Central memory CD8-positive, alpha-beta T cell (primary cell): ENCODE measurements around the gene LRRN2.

Experiments used
- ATAC-seq: fragments of 150-1000 bp; cut with Tn5 transposase; replicated peaks from 2 replicates; pipeline ENCODE4 v1.10.0; 2022; ENCODE audit warnings: mild to moderate bottlenecking, moderate FRiP score, moderate number of reproducible peaks; ENCODE audit not compliant: poor library complexity, severe bottlenecking; ENCODE audit errors: extremely low read depth
- DNase-seq, 2 donors: peaks; one replicate each; pipeline ENCODE4 v3.0.0; 2021; ENCODE audit warnings: low spot score in 2 of 2
- H3K27ac Mint-ChIP-seq: one replicate; pipeline ENCODE4 v1.8.0; 2022; ENCODE audit warnings: low read depth, mild to moderate bottlenecking, moderate library complexity, mixed read lengths
- H3K27me3 Mint-ChIP-seq: one replicate; pipeline ENCODE4 v1.8.0; 2022; ENCODE audit warnings: mixed read lengths
- H3K36me3 Mint-ChIP-seq: one replicate; pipeline ENCODE4 v1.8.0; 2022; ENCODE audit warnings: mild to moderate bottlenecking, moderate library complexity, mixed read lengths; ENCODE audit not compliant: insufficient read depth
- H3K4me1 Mint-ChIP-seq: one replicate; pipeline ENCODE4 v1.8.0; 2022; ENCODE audit warnings: mixed read lengths
- H3K4me3 Mint-ChIP-seq: one replicate; pipeline ENCODE4 v1.8.0; 2022; ENCODE audit warnings: mild to moderate bottlenecking, moderate library complexity, mixed read lengths
- H3K9me3 Mint-ChIP-seq: one replicate; pipeline ENCODE4 v1.8.0; 2022; ENCODE audit warnings: mixed read lengths

The LRRN2 gene

GRCh38 chr1:204587621-204588020 lies 97.9 kb downstream of the LRRN2 start:
- H3K9me3 Mint-ChIP-seq, result no peaks in the 10 kb centered on the region
- H3K4me3 Mint-ChIP-seq, result no peak overlapping the region
- H3K4me1 Mint-ChIP-seq, result no peaks in the 10 kb centered on the region
- no peak for DNase-seq
- H3K27ac Mint-ChIP-seq, result no peak overlapping the region
- peaks cover under 1% of the 10 kb centered on the region for H3K36me3 Mint-ChIP-seq
- no peak for ATAC-seq
- H3K27me3 Mint-ChIP-seq, result no peaks in the 10 kb centered on the region

GRCh38 chr1:204584699-204585372 lies 100.7 kb downstream of the LRRN2 start:
- peak in 1 of 2 donors; percentile 16 for DNase-seq
- peaks cover 7% of the 10 kb centered on the region for H3K4me1 Mint-ChIP-seq
- peak overlapping the region; percentile 46 for H3K27ac Mint-ChIP-seq
- peaks cover 7% of the 10 kb centered on the region for H3K36me3 Mint-ChIP-seq
- peak overlapping the region; percentile 46 for H3K4me3 Mint-ChIP-seq
- no peaks in the 10 kb centered on the region for H3K27me3 Mint-ChIP-seq
- H3K9me3 Mint-ChIP-seq, result no peaks in the 10 kb centered on the region
- ATAC-seq, result peak; percentile 79

GRCh38 chr1:204583909-204584632 lies 101.5 kb downstream of the LRRN2 start:
- H3K36me3 Mint-ChIP-seq, result peaks cover 7% of the 10 kb centered on the region
- no peak for ATAC-seq
- H3K4me1 Mint-ChIP-seq, result peaks cover 8% of the 10 kb centered on the region
- H3K4me3 Mint-ChIP-seq, result no peak overlapping the region
- H3K27ac Mint-ChIP-seq, result no peak overlapping the region
- H3K27me3 Mint-ChIP-seq, result no peaks in the 10 kb centered on the region
- no peaks in the 10 kb centered on the region for H3K9me3 Mint-ChIP-seq
- no peak for DNase-seq

- peaks cover 16% of the 10 kb centered on the region for H3K4me1 Mint-ChIP-seq
Measured at GRCh38 chr1:204581759-204582158, 103.8 kb downstream of the LRRN2 start.

GRCh38 chr1:204580862-204581261 lies 104.7 kb downstream of the LRRN2 start:
- no peak for DNase-seq
- peaks cover 10% of the 10 kb centered on the region for H3K36me3 Mint-ChIP-seq
- peak overlapping the region; percentile 32 for H3K27ac Mint-ChIP-seq
- ATAC-seq, result no peak
- H3K9me3 Mint-ChIP-seq, result no peaks in the 10 kb centered on the region
- no peaks in the 10 kb centered on the region for H3K27me3 Mint-ChIP-seq
- no peak overlapping the region for H3K4me3 Mint-ChIP-seq
- peaks cover 16% of the 10 kb centered on the region for H3K4me1 Mint-ChIP-seq

More at GRCh38 chr1:204581759-204582158, 103.8 kb downstream of the LRRN2 start:
- Mint-ChIP-seq H3K27me3 (no peaks in the 10 kb centered on the region), H3K36me3 (peaks cover 10% of the 10 kb centered on the region), H3K4me3 (no peak overlapping the region), H3K27ac (no peak overlapping the region), H3K9me3 (no peaks in the 10 kb centered on the region)
- no peak for DNase-seq
- ATAC-seq, result no peak

- Mint-ChIP-seq H3K36me3 (peaks cover 10% of the 10 kb centered on the region), H3K27me3 (no peaks in the 10 kb centered on the region), H3K4me3 (peak overlapping the region; percentile 74), H3K9me3 (no peaks in the 10 kb centered on the region), H3K4me1 (peaks cover 16% of the 10 kb centered on the region), H3K27ac (peak overlapping the region; percentile 32)
- no peak for ATAC-seq
- DNase-seq, result no peak
Measured at GRCh38 chr1:204579681-204580080, 105.9 kb downstream of the LRRN2 start.

- H3K36me3 Mint-ChIP-seq, result peaks cover 10% of the 10 kb centered on the region
- no peaks in the 10 kb centered on the region for H3K27me3 Mint-ChIP-seq
- ATAC-seq (peak; percentile 43), DNase-seq (no peak)
- H3K4me3 Mint-ChIP-seq, result peak overlapping the region; percentile 74
- H3K4me1 Mint-ChIP-seq, result peaks cover 16% of the 10 kb centered on the region
- H3K27ac Mint-ChIP-seq, result peak overlapping the region; percentile 76
- H3K9me3 Mint-ChIP-seq, result no peaks in the 10 kb centered on the region
Measured at GRCh38 chr1:204578867-204579664, 106.5 kb downstream of the LRRN2 start.

GRCh38 chr1:204577794-204578478 lies 107.6 kb downstream of the LRRN2 start:
- Mint-ChIP-seq H3K9me3 (no peaks in the 10 kb centered on the region), H3K4me3 (no peak overlapping the region), H3K36me3 (peaks cover 12% of the 10 kb centered on the region), H3K4me1 (peaks cover 16% of the 10 kb centered on the region), H3K27ac (peak overlapping the region; percentile 76), H3K27me3 (no peaks in the 10 kb centered on the region)
- ATAC-seq, result no peak
- no peak for DNase-seq

GRCh38 chr1:204576422-204576821 lies 109.1 kb downstream of the LRRN2 start:
- Mint-ChIP-seq H3K4me1 (peaks cover 16% of the 10 kb centered on the region), H3K36me3 (peaks cover 11% of the 10 kb centered on the region), H3K9me3 (no peaks in the 10 kb centered on the region), H3K27me3 (no peaks in the 10 kb centered on the region), H3K27ac (peak overlapping the region; percentile 50), H3K4me3 (no peak overlapping the region)
- DNase-seq (no peak), ATAC-seq (no peak)

- ATAC-seq (no peak), DNase-seq (no peak)
- Mint-ChIP-seq H3K4me1 (peaks cover 15% of the 10 kb centered on the region), H3K27ac (peak overlapping the region; percentile 50), H3K36me3 (peaks cover 15% of the 10 kb centered on the region), H3K9me3 (no peaks in the 10 kb centered on the region), H3K4me3 (no peak overlapping the region), H3K27me3 (no peaks in the 10 kb centered on the region)
Measured at GRCh38 chr1:204575221-204576190, 110.0 kb downstream of the LRRN2 start.

- Mint-ChIP-seq H3K36me3 (peaks cover 13% of the 10 kb centered on the region), H3K4me3 (no peak overlapping the region)
Measured at GRCh38 chr1:204574865-204575163, 110.7 kb downstream of the LRRN2 start.

More at GRCh38 chr1:204574865-204575163, 110.7 kb downstream of the LRRN2 start:
- Mint-ChIP-seq H3K9me3 (no peaks in the 10 kb centered on the region), H3K27ac (no peak overlapping the region), H3K4me1 (peaks cover 8% of the 10 kb centered on the region), H3K27me3 (no peaks in the 10 kb centered on the region)
- DNase-seq (no peak), ATAC-seq (no peak)
